ENCODE results near the gene MMD.
"Not testable (repeated sequence)": the region's sequence is repeated elsewhere in the genome, so short reads cannot be mapped to it uniquely, and the experiment has no call there.

Gene MMD

DNA sequence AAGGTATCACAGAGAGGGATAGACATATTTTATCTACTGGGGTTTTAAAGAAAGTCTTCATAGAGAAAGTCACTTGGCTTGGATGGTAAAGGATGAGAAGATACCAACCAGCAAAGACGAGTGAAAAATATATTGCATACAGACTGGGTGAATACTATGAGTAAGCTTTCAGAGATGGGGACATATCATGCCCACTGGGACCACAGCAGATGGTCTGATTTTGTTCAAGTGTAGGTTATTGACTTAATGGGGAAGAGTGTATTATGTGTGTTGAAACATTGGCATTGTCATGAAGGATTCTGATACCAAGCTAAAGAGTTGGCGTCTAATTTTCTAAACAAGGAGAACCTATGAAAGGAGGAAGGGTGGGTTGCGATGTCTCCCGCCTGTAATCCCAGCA lies 13.8 kb upstream of the MMD start:
- TF ChIP-seq, protein P1, sequence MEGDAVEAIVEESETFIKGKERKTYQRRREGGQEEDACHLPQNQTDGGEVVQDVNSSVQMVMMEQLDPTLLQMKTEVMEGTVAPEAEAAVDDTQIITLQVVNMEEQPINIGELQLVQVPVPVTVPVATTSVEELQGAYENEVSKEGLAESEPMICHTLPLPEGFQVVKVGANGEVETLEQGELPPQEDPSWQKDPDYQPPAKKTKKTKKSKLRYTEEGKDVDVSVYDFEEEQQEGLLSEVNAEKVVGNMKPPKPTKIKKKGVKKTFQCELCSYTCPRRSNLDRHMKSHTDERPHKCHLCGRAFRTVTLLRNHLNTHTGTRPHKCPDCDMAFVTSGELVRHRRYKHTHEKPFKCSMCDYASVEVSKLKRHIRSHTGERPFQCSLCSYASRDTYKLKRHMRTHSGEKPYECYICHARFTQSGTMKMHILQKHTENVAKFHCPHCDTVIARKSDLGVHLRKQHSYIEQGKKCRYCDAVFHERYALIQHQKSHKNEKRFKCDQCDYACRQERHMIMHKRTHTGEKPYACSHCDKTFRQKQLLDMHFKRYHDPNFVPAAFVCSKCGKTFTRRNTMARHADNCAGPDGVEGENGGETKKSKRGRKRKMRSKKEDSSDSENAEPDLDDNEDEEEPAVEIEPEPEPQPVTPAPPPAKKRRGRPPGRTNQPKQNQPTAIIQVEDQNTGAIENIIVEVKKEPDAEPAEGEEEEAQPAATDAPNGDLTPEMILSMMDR (IDR thresholded peaks at IDR 0.05; ENCODE audit: low read depth, low read length) = no peak
- H3K4me3 ChIP-seq (replicated peaks in 1 of 2; ENCODE audit: low read depth in 2 of 2, low read length in 2 of 2) = no peak overlapping the region
- no peak for DNase-seq (ENCODE audit: low read depth in 2 of 2)

DNA sequence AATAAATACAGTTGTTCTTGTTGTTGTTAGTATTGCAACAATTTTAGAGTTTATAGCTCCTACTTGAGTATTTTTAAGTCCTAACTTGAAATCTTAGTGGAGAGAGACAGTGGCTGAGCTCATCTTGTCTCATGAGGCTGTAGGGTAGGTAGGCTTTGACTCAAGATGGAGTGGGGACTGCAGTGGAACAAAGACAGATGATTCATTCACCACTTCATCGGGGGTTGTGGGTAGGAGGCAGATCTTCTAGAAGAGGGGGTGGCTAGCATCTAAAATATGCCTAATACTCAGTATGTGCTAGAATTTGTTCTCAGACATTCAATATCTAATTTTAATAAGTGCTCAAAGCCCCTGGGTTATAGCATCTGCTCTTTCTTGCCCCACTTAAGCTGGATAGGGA lies 13.1 kb upstream of the MMD start:
- H3K4me3 ChIP-seq (replicated peaks in 1 of 2; ENCODE audit: low read depth in 2 of 2, low read length in 2 of 2) = no peak overlapping the region
- TF ChIP-seq, protein P1 (IDR thresholded peaks at IDR 0.05; ENCODE audit: low read depth, low read length) = no peak
- peak in 1 of 2 donors; percentile 49 for DNase-seq (ENCODE audit: low read depth in 2 of 2)

DNA sequence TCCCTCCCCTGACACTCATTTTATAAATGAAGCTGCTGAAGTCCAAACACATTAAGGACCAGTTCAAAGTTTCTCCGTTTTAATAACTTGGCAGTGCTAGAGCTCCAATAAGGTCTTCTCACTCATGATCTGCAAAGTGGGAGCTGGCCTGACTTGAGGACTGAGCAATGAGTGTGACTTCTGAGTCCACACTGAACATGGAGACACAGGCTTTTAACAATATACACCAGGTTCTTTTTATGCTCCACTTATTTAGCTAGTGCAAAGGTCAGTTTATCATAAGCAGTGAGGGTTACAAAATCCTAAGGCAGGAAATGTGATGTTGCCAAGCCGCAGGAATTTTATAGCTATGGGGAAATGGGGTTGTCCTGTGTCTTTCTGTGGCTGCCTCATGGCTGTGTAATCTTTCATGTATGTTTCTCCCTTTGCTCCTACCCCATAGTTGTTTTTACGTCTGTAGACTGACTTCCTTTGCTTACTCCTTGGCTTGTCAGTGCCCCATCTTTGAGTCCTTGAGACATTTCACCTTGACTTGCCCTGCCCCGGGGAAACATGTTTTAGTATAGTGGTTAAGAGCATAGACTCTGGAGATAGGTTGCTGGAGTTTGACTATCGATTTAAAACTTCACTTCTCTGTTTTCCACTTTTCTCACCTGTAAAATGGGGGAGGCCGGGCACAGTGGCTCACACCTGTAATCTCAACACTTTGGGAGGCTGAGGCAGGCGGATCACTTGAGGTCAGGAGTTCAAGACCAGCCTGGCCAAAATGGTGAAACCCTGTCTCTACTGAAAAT lies 12.2 kb upstream of the MMD start:
- DNase-seq (ENCODE audit: low read depth in 2 of 2) = peak; percentile 95 to 97
- H3K4me3 ChIP-seq (replicated peaks in 1 of 2; ENCODE audit: low read depth in 2 of 2, low read length in 2 of 2) = no peak overlapping the region
- TF ChIP-seq, protein P1 (IDR thresholded peaks at IDR 0.05; ENCODE audit: low read depth, low read length) = no peak

DNA sequence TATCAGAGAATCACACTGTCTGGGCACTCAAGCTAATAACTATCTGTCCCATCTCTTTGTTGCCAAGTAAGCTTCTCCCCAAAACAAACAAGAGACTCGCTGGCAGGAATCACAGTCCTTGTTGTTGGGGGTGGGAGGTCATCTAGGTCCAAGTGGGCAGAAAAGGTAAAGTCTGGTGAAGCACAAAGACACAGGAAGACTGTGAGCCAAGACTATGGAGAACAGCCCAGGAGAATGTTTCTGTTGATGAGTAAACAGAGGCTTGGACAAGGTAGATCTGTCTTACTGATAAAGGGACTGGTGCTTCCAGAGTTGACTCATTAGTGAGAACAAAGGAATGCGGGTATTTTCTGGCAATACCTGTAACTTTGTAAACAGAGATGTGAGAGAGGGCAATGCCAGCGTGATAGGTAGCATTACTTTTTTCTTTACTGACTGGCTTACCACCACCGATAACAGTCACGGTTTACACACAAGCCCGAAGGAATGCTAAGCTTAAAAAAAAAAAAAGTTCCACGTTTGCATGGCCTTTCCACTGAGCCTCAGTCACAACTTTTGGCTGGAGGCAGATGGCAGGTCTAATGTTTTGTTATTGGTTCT lies 11.5 kb upstream of the MMD start:
- DNase-seq (ENCODE audit: low read depth in 2 of 2) = peak; percentile 49 to 56
- no peak overlapping the region for H3K4me3 ChIP-seq (replicated peaks in 1 of 2; ENCODE audit: low read depth in 2 of 2, low read length in 2 of 2)
- TF ChIP-seq, protein P1 (IDR thresholded peaks at IDR 0.05; ENCODE audit: low read depth, low read length) = no peak

DNA sequence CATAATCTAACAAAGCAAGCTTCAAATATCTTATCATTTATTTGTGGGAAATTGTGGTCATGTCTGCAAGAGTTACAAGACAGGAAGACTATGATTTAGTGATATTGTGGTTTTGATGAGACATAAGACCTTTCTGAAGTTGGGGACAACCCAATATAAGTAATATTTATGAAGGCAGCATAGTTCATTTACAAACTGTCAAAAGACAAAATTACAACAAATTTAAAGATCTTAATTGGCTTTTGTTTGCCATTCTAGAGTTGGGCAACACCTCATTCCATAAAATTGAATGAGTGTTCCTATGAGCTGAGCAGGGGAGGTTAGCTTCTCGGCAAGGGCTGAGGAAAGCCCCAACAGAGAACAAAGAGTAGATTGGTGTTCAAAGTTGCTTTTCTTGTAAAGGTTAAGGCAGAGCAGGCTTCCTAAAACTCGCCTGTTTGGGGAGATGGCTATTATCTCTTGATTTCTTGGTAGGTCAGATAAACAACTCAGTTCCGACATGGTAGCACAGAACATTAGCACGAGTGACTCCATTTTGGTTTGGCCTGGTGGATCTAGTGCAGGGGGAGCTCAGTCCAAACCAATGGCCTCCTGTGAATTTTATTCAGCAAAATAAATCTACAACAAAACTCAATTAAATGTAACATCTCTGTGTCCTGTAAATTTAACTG lies 10.9 kb upstream of the MMD start:
- peak in 1 of 2 donors; percentile 32 for DNase-seq (ENCODE audit: low read depth in 2 of 2)
- TF ChIP-seq, protein P1 (IDR thresholded peaks at IDR 0.05; ENCODE audit: low read depth, low read length) = no peak
- no peak overlapping the region for H3K4me3 ChIP-seq (replicated peaks in 1 of 2; ENCODE audit: low read depth in 2 of 2, low read length in 2 of 2)

DNA sequence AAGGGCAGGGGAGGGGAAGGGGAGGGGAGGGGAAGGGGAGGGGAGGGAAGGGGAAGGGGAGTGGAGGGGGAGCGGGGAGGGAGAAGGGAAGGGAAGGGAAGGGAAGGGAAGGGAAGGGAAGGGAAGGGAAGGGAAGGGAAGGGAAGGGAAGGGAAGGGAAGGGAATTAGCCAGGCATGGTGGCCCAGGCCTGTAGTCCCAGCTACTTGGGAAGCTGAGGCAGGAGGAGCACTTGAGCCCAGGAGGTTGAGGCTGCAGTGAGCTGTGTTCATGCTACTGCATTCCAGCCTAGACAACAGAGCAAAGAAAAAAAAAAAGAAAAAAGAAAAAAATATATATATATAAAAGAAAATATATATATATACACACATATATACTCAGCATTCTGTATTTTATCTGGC lies 10.3 kb upstream of the MMD start:
- H3K4me3 ChIP-seq (replicated peaks in 1 of 2; ENCODE audit: low read depth in 2 of 2, low read length in 2 of 2); DNase-seq (ENCODE audit: low read depth in 2 of 2): not testable (repeated sequence)
